HFF-Myc (cell line): ENCODE measurements around the gene AIPL1.

ENCODE experiments used
- DNase-seq: peaks from one replicate; pipeline ENCODE4 v3.0.0-alpha.2; 2011; ENCODE audit warnings: low read depth; ENCODE audit errors: extremely low read depth
- H3K4me3 ChIP-seq: replicated peaks from 2 replicates; pipeline ENCODE4 v1.5.1; 2011; ENCODE audit warnings: low read depth, mild to moderate bottlenecking, control low read depth, low read length
- TF ChIP-seq, protein P1 (sequence below): IDR thresholded peaks from 2 replicates; pipeline ENCODE4 v1.5.1; 2012; ENCODE audit warnings: mild to moderate bottlenecking, low read depth, low read length, control low read depth; ENCODE audit errors: missing control alignments

The AIPL1 gene

DNA sequence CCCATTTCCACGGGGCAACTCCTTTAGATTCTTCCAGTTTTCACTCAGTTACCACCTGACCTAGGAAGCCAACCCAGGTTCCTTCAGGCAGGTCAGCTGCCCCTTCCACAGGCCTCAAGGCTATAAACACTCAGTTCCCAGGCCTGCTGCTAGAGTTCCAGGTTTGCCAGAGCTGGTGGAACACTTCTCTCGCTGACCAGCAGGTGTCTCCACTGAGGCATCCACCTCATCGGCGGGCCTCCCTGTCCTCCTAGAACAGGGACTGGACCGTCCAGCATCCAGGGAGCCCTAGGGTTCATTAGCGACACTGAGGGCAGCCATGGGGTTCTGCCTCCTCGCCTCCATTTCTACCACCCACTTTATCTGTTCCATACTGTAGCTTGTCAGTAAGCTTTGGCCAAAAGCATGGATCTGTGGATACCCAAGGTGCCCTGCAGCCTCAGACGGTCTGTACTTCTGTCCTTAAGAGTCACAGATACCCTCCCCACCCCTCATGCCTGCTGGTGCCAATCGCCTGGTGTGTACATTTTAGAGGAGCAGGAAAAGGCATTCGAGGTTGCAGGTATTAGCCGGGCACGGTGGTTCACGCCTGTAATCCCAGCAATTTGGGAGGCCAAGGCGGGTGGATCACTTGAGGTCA, 38.3 kb upstream of the AIPL1 start:
- H3K4me3 ChIP-seq, result no peak overlapping the region
- TF ChIP-seq, protein P1, sequence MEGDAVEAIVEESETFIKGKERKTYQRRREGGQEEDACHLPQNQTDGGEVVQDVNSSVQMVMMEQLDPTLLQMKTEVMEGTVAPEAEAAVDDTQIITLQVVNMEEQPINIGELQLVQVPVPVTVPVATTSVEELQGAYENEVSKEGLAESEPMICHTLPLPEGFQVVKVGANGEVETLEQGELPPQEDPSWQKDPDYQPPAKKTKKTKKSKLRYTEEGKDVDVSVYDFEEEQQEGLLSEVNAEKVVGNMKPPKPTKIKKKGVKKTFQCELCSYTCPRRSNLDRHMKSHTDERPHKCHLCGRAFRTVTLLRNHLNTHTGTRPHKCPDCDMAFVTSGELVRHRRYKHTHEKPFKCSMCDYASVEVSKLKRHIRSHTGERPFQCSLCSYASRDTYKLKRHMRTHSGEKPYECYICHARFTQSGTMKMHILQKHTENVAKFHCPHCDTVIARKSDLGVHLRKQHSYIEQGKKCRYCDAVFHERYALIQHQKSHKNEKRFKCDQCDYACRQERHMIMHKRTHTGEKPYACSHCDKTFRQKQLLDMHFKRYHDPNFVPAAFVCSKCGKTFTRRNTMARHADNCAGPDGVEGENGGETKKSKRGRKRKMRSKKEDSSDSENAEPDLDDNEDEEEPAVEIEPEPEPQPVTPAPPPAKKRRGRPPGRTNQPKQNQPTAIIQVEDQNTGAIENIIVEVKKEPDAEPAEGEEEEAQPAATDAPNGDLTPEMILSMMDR, result peak; percentile 97
- DNase-seq, result peak; percentile 42

DNA sequence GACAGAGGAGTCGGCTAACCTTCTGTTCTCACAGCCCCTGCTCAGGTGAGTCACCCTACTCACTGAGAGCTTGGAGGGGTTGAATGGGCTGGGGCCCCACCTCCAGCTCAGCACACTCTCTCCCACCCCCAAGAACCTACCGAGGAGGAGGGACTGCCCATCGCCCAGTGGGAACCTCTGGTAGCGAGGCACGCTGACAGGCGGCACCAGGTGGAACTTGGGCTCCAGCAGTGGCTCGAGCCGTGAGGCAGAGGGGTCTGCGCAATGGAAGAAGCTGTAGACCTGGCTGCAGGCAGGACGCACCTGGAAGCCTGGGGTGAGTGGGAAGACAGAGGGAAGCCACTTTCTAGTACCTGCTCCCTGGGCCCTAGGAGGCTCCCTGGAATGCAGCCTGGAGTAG, 37.6 kb upstream of the AIPL1 start:
- TF ChIP-seq, protein P1, result no peak
- DNase-seq, result no peak
- no peak overlapping the region for H3K4me3 ChIP-seq

DNA sequence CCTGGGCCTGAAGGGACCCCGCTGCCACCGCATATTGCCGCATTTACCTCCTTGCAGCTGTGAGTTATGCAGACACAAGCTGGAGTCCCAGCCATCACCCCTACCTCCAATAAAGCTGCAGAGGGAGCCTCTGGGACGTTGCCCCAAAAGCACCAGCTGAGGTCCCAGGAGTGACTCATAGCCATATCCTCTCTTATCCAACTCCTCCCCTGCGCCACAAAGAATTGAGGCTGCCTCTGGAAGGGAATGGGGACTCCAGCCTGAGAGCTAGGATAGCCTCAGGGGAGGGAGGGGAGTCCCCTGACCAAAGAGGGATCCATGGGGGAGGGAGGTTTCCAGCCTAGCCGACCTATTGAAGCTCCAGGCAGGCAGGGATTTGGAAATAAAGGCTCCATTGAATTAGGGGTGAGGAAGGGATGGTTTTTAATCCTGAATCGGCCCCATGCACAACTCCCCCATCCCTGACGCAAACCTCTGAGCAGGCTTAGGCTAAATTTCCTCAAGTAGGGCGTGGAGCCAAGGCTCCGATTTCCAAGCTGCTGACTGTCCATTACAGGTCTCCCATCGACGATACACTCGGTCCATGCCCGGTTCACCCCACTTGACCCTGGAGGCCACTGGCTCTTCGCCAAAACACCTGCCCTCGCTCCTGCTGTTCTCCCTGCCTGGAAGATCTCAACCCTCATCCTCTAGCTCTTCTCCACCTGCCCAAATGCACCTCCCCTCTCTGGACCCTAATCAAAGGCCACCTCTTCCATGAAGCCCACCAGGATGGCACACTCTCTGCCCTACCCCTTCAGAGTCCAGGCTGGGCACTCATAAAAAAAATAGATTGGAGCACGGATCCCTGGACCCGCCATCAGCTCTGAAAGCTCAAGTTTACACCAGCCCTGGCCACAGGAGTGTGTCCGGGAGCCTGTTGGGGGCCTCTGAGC, 36.9 kb upstream of the AIPL1 start:
- TF ChIP-seq, protein P1, result no peak
- no peak overlapping the region for H3K4me3 ChIP-seq
- peak; percentile 20 for DNase-seq

DNA sequence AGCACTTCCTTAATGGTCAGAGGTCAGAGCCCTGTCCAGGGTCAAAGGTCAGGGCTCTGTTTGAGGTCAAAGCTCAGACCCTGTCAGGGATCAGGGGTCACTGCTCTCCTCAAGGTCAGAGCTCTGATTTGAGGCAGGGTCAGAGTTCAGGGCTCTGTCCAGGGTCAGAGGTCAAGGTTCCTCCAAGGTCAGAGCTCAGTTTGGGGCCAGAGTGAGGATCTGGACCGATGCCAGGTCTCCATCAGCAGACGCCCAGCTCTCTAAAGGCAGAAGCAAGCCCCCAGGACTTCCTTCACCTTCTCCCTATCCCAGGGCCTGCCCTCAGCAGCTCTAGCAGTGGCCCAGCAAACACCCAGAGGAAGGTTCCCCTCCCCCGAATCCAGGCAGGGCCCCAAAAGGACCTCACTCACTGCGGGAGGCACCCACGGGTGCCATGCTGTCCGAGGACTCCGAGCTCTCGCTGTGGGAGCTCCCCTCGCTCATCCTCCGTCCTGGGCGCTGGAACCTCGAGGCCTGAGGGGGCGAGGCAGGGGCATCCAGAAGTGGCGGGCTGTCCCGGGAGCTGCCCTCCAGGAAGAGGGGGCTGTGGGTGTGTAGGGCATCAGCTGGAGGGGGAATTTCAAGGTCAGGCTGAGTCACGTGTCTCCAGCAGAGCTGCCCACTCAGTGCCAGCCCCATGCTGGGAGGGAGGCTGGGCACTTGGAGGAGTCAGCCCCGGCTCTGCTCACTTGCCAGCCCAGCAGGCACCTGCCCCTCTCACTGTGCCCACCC, 36.0 kb upstream of the AIPL1 start:
- DNase-seq, result no peak
- TF ChIP-seq, protein P1, result no peak
- H3K4me3 ChIP-seq, result no peak overlapping the region

DNA sequence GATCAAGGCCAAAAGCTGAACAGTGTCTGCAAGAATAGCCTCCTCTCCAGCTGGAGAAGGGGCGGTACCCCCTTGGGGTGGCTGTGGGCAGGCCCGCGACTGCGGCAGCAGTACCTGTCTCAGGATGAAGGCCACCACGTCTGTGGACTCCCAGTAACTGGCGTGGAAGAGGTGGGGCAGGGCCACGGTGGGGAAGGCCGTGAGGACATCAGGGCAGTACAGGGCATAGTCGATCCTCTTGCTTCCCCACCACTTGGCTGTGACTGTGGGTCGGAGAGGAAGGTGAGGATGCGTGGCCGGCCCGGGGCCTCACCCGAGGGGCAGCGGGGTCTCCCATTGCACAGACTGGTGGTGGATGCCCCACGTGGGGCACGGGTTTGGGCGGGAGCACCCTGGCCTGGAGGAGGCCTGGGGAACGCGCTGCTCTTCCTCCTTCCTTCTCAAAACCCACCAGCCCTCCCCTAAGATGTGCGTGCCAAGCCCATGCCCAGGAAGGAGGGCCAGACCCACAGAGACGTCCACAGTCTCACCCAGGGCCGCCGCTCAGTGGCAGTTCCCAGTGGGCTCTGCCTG, 35.3 kb upstream of the AIPL1 start:
- no peak for DNase-seq
- no peak overlapping the region for H3K4me3 ChIP-seq

More for the DNA sequence above, 35.3 kb upstream of the AIPL1 start:
- TF ChIP-seq, protein P1, result no peak
